Lung microvascular endothelial cell (primary cell): ENCODE results near the gene SLC6A19. TPM values are rescaled to one million over a fixed set of nuclear protein-coding genes. Genes with fewer than 3 reads are reported as not detected.
A peak's percentile ranks its signal among the peaks of the same experiment; 100 is the strongest.

ENCODE experiments used
- DNase-seq, 2 donors: peaks; one replicate each; pipeline versions ENCODE4 v3.0.0 to v3.0.0-alpha.2; 2010; ENCODE audit warnings: low read depth in 2 of 2
- total RNA-seq: library from RNA; depleted of rRNA; stranded (reverse); fragments of >200 nt; gene quantifications from 2 replicates; pipeline ENCODE4 v1.2.1, GENCODE V29; 2014

The SLC6A19 gene
- total RNA-seq, 1 donor from 2014 or later: not detected

- no peak for DNase-seq
Observed at GRCh38 chr5:1242733-1243486, 41.5 kb downstream of the SLC6A19 start.

DNA sequence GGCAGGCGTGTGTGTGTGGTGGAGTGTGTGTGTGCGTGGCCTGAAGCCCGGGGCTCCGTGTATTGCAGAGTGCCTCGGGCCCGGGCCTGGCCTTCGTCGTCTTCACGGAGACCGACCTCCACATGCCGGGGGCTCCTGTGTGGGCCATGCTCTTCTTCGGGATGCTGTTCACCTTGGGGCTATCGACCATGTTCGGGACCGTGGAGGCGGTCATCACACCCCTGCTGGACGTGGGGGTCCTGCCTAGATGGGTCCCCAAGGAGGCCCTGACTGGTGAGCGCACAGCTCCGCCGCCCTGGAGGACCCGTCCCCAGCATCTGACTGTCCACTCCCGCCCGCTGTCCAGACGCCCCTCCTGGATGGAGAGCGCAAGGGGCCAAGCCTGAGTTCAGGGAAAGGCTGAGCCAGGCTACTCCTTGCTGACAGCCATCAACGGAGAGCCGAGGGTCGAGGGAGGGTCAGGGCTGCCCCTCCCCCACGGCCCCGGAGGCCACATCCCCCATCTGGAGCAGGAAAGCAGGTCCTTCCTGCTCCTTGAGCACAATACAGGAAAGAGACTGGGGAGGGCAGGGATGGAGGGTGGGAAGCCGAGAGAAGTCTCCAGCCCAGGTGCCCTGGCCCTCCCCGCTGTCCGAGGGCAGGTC, 42.2 kb downstream of the SLC6A19 start:
- DNase-seq: no peak

DNA sequence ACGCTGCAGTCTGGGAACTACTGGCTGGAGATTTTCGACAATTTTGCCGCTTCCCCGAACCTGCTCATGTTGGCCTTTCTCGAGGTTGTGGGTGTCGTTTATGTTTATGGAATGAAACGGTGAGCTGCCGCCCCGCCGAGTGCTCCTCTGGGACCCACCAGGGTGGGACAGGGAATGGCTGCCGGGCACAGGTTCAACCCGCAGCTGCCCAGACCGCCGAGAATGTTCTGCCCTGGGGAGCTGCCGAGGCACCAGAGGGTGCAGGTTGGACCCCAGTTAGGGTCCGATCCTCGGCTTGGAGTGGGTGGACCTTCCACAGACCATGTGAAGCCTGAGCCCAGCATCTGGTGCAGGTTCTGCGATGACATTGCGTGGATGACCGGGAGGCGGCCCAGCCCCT, 42.9 kb downstream of the SLC6A19 start:
- DNase-seq: no peak

GRCh38 chr5:1244976-1245375, 43.6 kb downstream of the SLC6A19 start:
- DNase-seq: peak in 1 of 2 donors; percentile 4

GRCh38 chr5:1245905-1246576, 44.6 kb downstream of the SLC6A19 start:
- no peak for DNase-seq

DNA sequence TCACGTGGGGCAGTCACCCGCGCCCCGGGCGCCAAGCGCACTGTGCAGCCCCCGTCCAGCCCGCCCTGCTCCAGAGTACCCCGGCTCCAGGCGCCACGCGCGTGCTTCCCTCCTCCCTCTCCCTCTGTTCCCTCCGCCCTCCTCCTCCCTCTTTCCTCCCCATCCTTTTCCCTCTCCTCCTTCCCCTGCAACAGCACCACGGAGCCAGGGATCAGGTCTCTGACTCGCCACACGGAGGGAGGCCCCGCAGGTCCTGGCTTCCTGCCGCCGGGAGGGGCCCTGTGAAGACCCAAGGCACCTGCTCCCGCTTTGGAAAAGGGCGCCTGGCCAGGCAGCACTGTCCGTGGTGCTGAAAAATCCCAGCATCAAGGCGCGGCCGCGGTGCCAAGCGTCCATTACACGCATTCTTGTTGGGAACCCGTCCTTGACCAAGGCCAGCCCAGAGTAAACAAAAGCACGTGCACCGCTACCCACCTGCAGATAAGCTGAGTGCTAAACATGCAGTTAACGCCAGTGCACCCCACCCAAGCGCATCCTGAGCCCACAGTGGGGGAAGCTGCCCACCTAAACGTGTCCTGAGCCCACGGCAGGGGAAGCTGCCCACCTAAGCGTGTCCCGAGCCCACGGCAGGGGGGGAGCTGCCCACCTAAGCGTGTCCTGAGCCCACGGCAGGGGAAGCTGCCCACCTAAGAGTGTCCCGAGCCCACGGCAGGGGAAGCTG, 45.5 kb downstream of the SLC6A19 start:
- DNase-seq: peak; percentile 40 to 52

DNA sequence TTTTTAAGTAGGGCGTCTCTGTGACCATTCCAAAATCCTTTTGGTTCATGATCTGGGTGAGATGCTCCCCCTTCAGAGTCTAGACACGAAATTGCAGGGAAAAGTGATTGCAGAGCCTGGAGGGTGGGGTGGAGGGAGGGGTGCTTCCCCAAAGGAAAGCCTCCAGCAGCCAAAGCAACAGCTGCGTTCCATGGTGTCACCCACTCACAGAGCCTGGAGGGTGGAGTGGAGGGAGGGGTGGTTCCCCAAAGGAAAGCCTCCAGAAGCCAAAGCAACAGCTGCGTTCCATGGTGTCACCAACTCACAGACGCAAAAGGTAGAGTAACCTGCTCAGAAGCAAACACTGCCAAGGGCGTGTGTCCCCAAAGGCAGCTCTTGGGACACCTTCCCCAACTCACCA, 46.4 kb downstream of the SLC6A19 start:
- DNase-seq: no peak

- no peak for DNase-seq
Observed at GRCh38 chr5:1249366-1250280, 48.2 kb downstream of the SLC6A19 start.

DNA sequence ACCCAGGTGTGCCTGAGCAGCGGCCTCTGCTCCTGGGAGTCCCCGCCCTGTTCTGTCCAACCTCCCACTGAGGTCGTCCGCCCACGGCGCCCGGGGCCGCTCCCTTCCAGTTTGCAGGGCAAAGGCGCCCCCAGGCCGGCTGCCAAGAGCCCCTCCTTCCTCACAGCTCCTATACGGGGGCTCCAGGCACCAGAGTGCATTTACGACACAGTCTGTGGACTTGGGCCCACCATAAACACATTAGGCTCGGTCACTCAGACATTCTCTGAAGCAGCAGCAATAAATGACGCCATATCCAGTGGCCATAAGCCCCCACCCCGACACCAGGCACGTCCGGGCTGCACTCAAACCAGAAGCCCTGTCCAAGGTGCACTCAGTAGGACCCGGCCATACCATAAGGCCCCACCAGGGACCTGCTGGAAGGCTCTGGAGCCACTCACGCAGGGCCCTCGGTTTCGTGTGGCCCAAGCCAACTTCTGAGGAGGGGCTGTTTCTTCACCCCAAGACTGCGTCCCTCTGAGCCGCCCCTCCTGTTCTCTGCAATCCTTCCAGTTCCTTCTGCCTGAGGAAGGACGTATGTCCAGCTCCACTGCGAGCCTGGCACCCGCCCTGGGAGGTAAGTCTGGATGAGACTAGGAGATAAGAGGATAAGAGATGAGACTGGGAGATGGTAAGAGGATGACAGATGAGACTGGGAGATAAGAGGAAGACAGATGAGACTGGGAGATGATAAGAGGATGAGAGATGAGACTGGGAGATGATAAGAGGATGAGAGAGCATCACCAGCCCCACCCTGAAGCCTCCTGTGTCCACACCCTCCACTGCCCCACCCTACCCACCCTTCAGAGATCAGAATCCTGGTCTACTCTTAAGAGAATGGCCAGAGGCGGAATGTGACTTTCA, 50.5 kb downstream of the SLC6A19 start:
- no peak for DNase-seq

DNA sequence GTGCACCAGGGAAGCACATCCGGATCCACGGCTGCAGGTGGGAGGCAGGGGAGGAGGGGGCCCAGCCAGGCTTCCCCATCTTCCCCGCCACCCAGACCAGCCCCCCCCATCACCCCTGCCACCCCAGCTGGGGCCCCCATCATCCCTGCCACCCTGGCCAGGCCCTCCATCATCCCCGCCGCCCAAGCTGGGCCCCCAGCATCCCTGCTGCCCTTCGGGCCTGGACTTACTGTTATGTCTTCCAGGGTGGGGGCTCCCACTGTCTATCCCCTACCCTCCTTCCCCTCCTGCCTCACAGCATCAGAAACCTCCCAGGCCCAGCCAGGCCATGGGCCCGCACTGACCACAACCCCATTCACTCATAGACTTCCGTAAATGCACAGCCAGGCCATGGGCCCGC, 51.3 kb downstream of the SLC6A19 start:
- DNase-seq: no peak

GRCh38 chr5:1253456-1254105, 52.2 kb downstream of the SLC6A19 start:
- DNase-seq: no peak

DNA sequence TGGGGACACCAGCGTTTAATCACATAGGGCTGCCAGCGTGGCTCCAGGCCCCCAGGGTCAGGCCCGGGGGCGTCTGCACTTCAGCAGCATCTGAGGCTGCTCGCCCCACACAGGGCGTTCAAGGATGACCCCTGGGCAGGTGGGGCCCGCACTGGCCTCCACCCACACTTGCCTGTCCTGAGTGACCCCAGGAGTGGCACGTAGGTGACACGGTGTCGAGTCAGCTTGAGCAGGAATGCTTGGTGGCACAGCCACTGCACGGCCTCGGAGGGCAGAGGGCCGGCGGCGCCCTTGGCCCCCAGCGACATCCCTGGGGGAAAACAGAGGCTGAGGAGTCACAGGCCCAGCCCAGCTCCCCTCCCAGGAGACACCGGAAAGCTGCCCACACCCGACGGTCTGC, 52.8 kb downstream of the SLC6A19 start:
- DNase-seq: no peak

- DNase-seq: no peak
Observed at GRCh38 chr5:1255081-1255561, 53.7 kb downstream of the SLC6A19 start.

DNA sequence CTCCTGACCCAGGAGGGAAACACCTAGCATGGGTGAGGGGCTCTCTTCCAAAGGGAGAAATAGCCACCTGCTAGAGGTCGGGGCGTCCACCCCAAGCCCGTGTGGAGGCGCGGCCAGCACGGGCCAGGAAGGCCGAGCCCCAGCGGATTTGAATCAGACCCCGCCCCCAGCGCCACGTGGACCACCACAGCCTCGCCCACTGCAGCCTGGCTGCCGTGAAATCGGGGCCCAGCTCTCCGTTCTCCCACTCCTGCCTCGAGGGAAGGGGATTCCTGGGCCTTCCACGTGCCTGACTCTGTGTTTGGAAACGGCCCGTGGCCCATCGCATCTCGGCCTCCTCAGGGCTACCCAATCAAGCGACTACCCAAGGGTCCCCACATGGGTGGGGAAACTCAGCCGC, 55.4 kb downstream of the SLC6A19 start:
- DNase-seq: no peak

GRCh38 chr5:1257363-1257762, 56.0 kb downstream of the SLC6A19 start:
- no peak for DNase-seq

DNA sequence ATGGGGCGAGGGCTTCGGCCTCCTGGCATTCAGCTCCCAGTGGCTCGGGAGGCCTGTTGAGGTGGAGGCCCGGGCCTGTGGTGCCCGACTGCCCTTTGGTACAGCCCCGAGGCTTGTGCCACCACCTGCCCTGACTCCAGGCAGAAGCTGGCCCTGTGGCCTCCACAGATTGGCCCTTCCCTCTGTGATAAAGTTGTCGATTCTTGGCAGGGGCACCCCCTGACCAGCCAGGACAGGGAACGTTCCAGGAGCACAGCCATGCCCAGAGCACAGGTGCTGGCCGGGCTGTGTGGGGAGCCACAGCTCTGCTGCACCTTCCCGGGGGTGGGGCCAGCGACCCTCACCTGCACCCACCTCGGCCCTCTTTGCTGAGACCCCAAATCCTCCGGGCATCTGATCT, 56.4 kb downstream of the SLC6A19 start:
- no peak for DNase-seq

DNA sequence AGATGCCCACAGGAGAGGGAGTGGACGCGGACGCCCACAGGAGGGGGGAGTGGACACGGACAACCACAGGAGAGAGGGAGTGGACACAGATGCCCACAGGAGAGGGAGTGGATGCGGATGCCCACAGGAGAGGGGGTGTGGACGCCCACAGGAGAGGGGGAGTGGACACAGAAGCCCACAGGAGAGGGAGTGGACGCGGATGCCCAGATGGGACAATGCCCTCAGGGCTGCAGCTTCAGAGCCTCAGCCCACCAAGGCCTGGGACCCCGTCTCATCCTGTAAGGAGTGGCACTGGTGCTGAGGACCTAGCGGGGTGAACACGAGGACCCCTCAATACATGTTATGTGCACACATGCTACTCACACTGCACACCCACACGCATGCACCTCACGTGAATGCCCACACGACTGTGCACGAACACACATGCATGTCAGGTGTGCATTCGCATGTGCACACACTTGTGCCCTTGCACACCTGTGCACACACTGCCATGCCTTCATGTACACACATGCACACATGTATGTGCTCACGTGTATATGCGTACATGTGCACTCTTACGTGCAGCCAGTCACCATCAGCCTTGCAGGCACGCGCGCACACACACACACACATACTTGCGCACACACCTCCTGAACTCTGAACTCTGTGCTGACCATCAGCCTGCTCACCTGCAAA, 58.5 kb downstream of the SLC6A19 start:
- DNase-seq: no peak

DNA sequence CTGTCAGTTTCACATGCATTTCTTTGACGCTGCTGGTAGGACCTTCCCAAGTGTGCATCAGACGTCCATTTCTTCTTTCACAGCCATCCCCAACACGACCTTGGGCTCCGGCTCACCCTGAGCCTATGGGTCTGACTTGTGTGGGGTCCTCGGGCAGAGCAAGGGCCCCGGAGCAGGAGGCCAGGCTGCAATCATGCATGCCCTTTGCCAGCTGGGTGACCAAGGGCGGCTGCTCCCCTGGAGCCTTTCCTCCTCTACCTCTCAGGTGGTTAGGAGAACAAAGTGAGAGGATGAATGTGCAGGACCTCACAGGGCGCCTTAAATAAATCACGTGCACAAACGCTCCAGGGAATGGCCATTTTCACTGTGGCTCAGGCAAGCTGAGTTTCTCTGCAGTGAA, 60.2 kb downstream of the SLC6A19 start:
- DNase-seq: no peak

DNA sequence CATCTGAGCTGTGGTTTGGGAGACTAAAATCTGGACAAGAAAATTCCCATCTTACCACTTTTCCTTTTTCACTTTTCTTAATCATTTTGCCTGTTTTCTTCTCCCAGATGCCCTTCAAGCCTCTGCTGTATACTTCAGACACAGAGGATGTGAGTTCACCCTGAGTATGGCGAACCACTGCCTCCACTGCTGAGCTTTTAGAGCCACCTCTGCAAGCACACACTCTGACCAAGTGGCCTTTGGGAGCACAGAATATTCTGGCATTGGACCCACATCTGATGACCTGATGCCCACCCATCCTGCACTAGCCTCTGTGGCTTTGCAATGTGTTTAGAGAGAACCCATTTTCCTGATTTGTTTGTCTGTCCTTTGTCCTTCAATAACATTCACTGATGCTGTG, 61.0 kb downstream of the SLC6A19 start:
- DNase-seq: no peak
